Thoracic aorta (tissue), 2 donors: ENCODE measurements around the gene AMPH. TPM values are rescaled to one million over a fixed set of nuclear protein-coding genes. Genes with fewer than 3 reads are reported as not detected.

Source experiments
- ATAC-seq: fragments of 150-250 bp; one replicate; pipeline ENCODE4 v1.8.0; 2017; ENCODE audit warnings: low read depth; ENCODE audit not compliant: insufficient number of reproducible peaks, low FRiP score
- DNase-seq: peaks from one replicate; pipeline ENCODE4 v3.0.0-alpha.2; 2020; ENCODE audit warnings: low spot score
- H3K27ac ChIP-seq, 2 donors: fragments of 200-600 bp; sonication (generic); 1 replicate in 1 of 2; 2 replicates in 1 of 2; pipeline ENCODE4 v1.5.1; 2016; ENCODE audit warnings: mild to moderate bottlenecking in 2 of 2, moderate library complexity in 2 of 2
- H3K27me3 ChIP-seq: fragments of 200-600 bp; sonication (generic); replicated peaks from 2 replicates; pipeline ENCODE4 v1.6.0; 2016; ENCODE audit warnings: mild to moderate bottlenecking; ENCODE audit not compliant: insufficient read depth
- H3K36me3 ChIP-seq: fragments of 200-600 bp; sonication (generic); one replicate; pipeline ENCODE4 v1.5.1; 2016
- H3K4me1 ChIP-seq, 2 donors: fragments of 200-600 bp; sonication (generic); 1 replicate in 1 of 2; 2 replicates in 1 of 2; pipeline versions ENCODE4 v1.5.1 to v1.6.0; 2016; ENCODE audit warnings: low read depth in 2 of 2, mild to moderate bottlenecking in 1 of 2; ENCODE audit not compliant: control insufficient read depth in 1 of 2
- H3K4me3 ChIP-seq: fragments of 200-600 bp; sonication (generic); 2 replicates; pipeline ENCODE4 v1.5.1; 2016; ENCODE audit warnings: mild to moderate bottlenecking
- H3K9me3 ChIP-seq: fragments of 200-600 bp; sonication (generic); 2 replicates; pipeline ENCODE4 v1.5.1; 2016
- CTCF ChIP-seq: fragments of 200-600 bp; sonication (generic); IDR thresholded peaks from one replicate; pipeline ENCODE4 v1.5.1; 2019; ENCODE audit warnings: antibody characterized with exemption
- total RNA-seq, 2 donors: library from RNA; depleted of rRNA; stranded (reverse); fragments of >200 nt; gene quantifications; one replicate each; pipeline versions ENCODE4 v1.1.0 to v1.2.3, GENCODE V29; 2016

AMPH gene
- total RNA-seq, 2 donors from 2014 or later = 5.3 to 5.9 TPM

GRCh38 chr7:38615665-38616064, 15.5 kb downstream of the AMPH start:
- no peak for TF ChIP-seq CTCF
- no peaks in the 10 kb centered on the region for H3K4me1 ChIP-seq
- no peaks in the 10 kb centered on the region for H3K9me3 ChIP-seq
- H3K4me3 ChIP-seq = no peak overlapping the region
- no peaks in the 10 kb centered on the region for H3K36me3 ChIP-seq
- H3K27ac ChIP-seq = no peak overlapping the region
- H3K27me3 ChIP-seq = no peaks in the 10 kb centered on the region
- DNase-seq (no peak), ATAC-seq (no peak)

DNA sequence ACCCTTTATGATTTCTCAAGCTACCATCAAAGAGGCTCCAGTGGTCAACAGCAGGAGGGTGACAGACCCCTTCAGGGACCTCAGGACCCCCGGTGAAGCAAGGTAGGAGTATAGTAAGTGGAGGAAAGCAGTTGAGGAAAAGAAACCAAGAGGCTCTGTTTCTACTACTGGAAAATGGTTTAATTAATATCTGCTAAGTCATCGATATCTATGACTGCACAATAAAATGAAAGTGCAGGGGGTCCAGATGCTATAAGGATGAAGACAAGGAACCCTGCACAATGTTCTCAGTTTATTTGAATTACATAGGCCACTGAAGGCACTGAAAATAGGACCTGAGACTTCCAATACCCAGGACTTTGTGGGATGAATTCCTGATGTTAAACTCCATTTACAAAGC, 23.7 kb downstream of the AMPH start:
- no peaks in the 10 kb centered on the region for H3K9me3 ChIP-seq
- no peak overlapping the region for H3K4me3 ChIP-seq
- ATAC-seq = no peak
- no peak overlapping the region for H3K27ac ChIP-seq
- no peaks in the 10 kb centered on the region for H3K27me3 ChIP-seq
- no peak for DNase-seq
- no peaks in the 10 kb centered on the region for H3K4me1 ChIP-seq
- H3K36me3 ChIP-seq = no peaks in the 10 kb centered on the region
- no peak for TF ChIP-seq CTCF

DNA sequence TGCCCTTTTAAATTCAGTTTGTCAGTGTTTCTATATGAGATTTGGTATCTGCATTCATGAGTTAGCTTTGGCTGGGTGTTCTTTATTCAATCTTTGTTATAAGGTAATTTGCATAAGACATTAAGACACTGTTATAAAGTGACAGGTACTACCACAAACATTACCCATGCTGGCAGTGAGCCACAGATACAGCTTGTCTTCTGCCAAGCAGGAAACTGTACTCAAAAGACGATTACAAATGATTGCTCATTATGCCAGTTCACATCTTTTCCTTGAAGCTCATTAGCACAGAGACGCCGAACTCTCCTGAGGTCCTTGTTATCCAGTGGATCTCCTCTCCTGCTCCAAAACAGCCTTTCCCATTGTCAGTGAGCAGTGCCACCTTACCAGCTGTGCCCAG, 30.4 kb downstream of the AMPH start:
- DNase-seq (no peak), ATAC-seq (no peak)
- TF ChIP-seq CTCF = no peak
- H3K27me3 ChIP-seq = no peaks in the 10 kb centered on the region
- no peak overlapping the region for H3K4me3 ChIP-seq
- no peaks in the 10 kb centered on the region for H3K36me3 ChIP-seq
- H3K4me1 ChIP-seq = no peaks in the 10 kb centered on the region
- H3K9me3 ChIP-seq = no peaks in the 10 kb centered on the region
- H3K27ac ChIP-seq = no peak overlapping the region

GRCh38 chr7:38594949-38595348, 36.2 kb downstream of the AMPH start:
- H3K27ac ChIP-seq = no peak overlapping the region
- no peaks in the 10 kb centered on the region for H3K27me3 ChIP-seq
- H3K9me3 ChIP-seq = no peaks in the 10 kb centered on the region
- DNase-seq = no peak
- no peak for TF ChIP-seq CTCF
- H3K4me3 ChIP-seq = no peak overlapping the region
- no peaks in the 10 kb centered on the region for H3K36me3 ChIP-seq
- H3K4me1 ChIP-seq = no peaks in the 10 kb centered on the region
- no peak for ATAC-seq

- Histone ChIP-seq H3K4me1 (no peaks in the 10 kb centered on the region), H3K9me3 (no peaks in the 10 kb centered on the region), H3K36me3 (no peaks in the 10 kb centered on the region), H3K27me3 (no peaks in the 10 kb centered on the region), H3K4me3 (no peak overlapping the region), H3K27ac (no peak overlapping the region)
- ATAC-seq (no peak), DNase-seq (no peak)
- no peak for TF ChIP-seq CTCF
These were observed 38.4 kb downstream of the AMPH start for GRCh38 chr7:38592737-38593288.
